ENCODE data around the gene AOC3. TPM values are rescaled to one million over a fixed set of nuclear protein-coding genes. Genes with fewer than 3 reads are reported as not detected.

Gene AOC3
- total and polyA plus RNA-seq, 4 donors: 2.0 to 18.2 (median 4.7) TPM

GRCh38 chr17:42865638-42866094, 14.7 kb downstream of the AOC3 start (continued):
- TF ChIP-seq, protein P1, sequence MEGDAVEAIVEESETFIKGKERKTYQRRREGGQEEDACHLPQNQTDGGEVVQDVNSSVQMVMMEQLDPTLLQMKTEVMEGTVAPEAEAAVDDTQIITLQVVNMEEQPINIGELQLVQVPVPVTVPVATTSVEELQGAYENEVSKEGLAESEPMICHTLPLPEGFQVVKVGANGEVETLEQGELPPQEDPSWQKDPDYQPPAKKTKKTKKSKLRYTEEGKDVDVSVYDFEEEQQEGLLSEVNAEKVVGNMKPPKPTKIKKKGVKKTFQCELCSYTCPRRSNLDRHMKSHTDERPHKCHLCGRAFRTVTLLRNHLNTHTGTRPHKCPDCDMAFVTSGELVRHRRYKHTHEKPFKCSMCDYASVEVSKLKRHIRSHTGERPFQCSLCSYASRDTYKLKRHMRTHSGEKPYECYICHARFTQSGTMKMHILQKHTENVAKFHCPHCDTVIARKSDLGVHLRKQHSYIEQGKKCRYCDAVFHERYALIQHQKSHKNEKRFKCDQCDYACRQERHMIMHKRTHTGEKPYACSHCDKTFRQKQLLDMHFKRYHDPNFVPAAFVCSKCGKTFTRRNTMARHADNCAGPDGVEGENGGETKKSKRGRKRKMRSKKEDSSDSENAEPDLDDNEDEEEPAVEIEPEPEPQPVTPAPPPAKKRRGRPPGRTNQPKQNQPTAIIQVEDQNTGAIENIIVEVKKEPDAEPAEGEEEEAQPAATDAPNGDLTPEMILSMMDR (IDR thresholded peaks at IDR 0.05; ENCODE audit: low read depth, low read length, missing input control): no peak
- TF ChIP-seq HNF4A (conservative IDR thresholded peaks at IDR 0.05): peak; percentile 92
- TF ChIP-seq YY1 (IDR thresholded peaks at IDR 0.05): peak; percentile 39

- peak overlapping the region in 1 of 2 donors; percentile 25 for H3K9ac ChIP-seq (ENCODE audit: low read depth in 1 of 2, low read length in 2 of 2)
- peaks cover 0 to 7% (median 1%) of the 10 kb centered on the region in 4 donors for H3K36me3 ChIP-seq (ENCODE audit: control insufficient read depth in 4 of 4, insufficient read depth in 3 of 4, low read depth in 1 of 4, low read length in 3 of 4)
- TF ChIP-seq EGR1 (IDR thresholded peaks at IDR 0.05; ENCODE audit: low read depth in 2 of 2): no peak
- no peak for TF ChIP-seq NR2F2 (IDR thresholded peaks at IDR 0.05)
- TF ChIP-seq RAD21 (IDR thresholded peaks at IDR 0.05): no peak
- TF ChIP-seq GABPA (IDR thresholded peaks at IDR 0.05 in 1 of 2, conservative IDR thresholded peaks at IDR 0.05 in 1 of 2): no peak
- no peak for TF ChIP-seq YY1 (IDR thresholded peaks at IDR 0.05)
- no peak for TF ChIP-seq TAF1 (conservative IDR thresholded peaks at IDR 0.05)
- TF ChIP-seq, protein P2, sequence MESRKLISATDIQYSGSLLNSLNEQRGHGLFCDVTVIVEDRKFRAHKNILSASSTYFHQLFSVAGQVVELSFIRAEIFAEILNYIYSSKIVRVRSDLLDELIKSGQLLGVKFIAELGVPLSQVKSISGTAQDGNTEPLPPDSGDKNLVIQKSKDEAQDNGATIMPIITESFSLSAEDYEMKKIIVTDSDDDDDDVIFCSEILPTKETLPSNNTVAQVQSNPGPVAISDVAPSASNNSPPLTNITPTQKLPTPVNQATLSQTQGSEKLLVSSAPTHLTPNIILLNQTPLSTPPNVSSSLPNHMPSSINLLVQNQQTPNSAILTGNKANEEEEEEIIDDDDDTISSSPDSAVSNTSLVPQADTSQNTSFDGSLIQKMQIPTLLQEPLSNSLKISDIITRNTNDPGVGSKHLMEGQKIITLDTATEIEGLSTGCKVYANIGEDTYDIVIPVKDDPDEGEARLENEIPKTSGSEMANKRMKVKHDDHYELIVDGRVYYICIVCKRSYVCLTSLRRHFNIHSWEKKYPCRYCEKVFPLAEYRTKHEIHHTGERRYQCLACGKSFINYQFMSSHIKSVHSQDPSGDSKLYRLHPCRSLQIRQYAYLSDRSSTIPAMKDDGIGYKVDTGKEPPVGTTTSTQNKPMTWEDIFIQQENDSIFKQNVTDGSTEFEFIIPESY (IDR thresholded peaks at IDR 0.05): no peak
- TF ChIP-seq HNF4A (conservative IDR thresholded peaks at IDR 0.05): no peak
- peak overlapping the region; percentile 78 for H3K27ac ChIP-seq (ENCODE audit: low read depth in 1 of 2, low read length in 2 of 2)
- H3K27me3 ChIP-seq (ENCODE audit: control insufficient read depth in 4 of 4, insufficient read depth in 4 of 4, low read length in 3 of 4): no peaks in the 10 kb centered on the region
- H3K4me1 ChIP-seq (ENCODE audit: control insufficient read depth in 4 of 4, insufficient read depth in 4 of 4, low read length in 3 of 4): peaks cover 0 to 49% (median 42%) of the 10 kb centered on the region in 4 donors
- no peaks in the 10 kb centered on the region for H3K9me3 ChIP-seq (ENCODE audit: control insufficient read depth in 4 of 4, low read length in 3 of 4)
- peak overlapping the region; percentile 14 to 61 (median 35) for H3K4me3 ChIP-seq (ENCODE audit: low read depth in 1 of 3, low read length in 3 of 3)
- no peak for DNase-seq (ENCODE audit: low spot score)
- WGBS: 29% methylated on average over 4 of the region's 4 CpGs
Observed at GRCh38 chr17:42866216-42866615, 15.2 kb downstream of the AOC3 start.

GRCh38 chr17:42866631-42867575, 15.9 kb downstream of the AOC3 start:
- H3K4me1 ChIP-seq (ENCODE audit: control insufficient read depth in 4 of 4, insufficient read depth in 4 of 4, low read length in 3 of 4): peaks cover 0 to 56% (median 47%) of the 10 kb centered on the region in 4 donors
- H3K9me3 ChIP-seq (ENCODE audit: control insufficient read depth in 4 of 4, low read length in 3 of 4): no peaks in the 10 kb centered on the region
- H3K36me3 ChIP-seq (ENCODE audit: control insufficient read depth in 4 of 4, insufficient read depth in 3 of 4, low read depth in 1 of 4, low read length in 3 of 4): peaks cover 0 to 7% (median 2%) of the 10 kb centered on the region in 4 donors
- WGBS: 29% methylated on average over 12 of the region's 12 CpGs
- H3K27ac ChIP-seq (ENCODE audit: low read depth in 1 of 2, low read length in 2 of 2): peak overlapping the region; percentile 78
- peak overlapping the region; percentile 56 to 61 (median 60) for H3K4me3 ChIP-seq (ENCODE audit: low read depth in 1 of 3, low read length in 3 of 3)
- no peaks in the 10 kb centered on the region for H3K27me3 ChIP-seq (ENCODE audit: control insufficient read depth in 4 of 4, insufficient read depth in 4 of 4, low read length in 3 of 4)
- peak; percentile 47 for DNase-seq (ENCODE audit: low spot score)
- peak overlapping the region in 1 of 2 donors; percentile 56 for H3K9ac ChIP-seq (ENCODE audit: low read depth in 1 of 2, low read length in 2 of 2)
- TF ChIP-seq, protein P3, sequence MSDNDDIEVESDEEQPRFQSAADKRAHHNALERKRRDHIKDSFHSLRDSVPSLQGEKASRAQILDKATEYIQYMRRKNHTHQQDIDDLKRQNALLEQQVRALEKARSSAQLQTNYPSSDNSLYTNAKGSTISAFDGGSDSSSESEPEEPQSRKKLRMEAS (IDR thresholded peaks at IDR 0.05): peak; percentile 76
- peak; percentile 53 for TF ChIP-seq FOXA1 (IDR thresholded peaks at IDR 0.05)
- TF ChIP-seq, protein P4, sequence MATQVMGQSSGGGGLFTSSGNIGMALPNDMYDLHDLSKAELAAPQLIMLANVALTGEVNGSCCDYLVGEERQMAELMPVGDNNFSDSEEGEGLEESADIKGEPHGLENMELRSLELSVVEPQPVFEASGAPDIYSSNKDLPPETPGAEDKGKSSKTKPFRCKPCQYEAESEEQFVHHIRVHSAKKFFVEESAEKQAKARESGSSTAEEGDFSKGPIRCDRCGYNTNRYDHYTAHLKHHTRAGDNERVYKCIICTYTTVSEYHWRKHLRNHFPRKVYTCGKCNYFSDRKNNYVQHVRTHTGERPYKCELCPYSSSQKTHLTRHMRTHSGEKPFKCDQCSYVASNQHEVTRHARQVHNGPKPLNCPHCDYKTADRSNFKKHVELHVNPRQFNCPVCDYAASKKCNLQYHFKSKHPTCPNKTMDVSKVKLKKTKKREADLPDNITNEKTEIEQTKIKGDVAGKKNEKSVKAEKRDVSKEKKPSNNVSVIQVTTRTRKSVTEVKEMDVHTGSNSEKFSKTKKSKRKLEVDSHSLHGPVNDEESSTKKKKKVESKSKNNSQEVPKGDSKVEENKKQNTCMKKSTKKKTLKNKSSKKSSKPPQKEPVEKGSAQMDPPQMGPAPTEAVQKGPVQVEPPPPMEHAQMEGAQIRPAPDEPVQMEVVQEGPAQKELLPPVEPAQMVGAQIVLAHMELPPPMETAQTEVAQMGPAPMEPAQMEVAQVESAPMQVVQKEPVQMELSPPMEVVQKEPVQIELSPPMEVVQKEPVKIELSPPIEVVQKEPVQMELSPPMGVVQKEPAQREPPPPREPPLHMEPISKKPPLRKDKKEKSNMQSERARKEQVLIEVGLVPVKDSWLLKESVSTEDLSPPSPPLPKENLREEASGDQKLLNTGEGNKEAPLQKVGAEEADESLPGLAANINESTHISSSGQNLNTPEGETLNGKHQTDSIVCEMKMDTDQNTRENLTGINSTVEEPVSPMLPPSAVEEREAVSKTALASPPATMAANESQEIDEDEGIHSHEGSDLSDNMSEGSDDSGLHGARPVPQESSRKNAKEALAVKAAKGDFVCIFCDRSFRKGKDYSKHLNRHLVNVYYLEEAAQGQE (IDR thresholded peaks at IDR 0.05): peak; percentile 33
- TF ChIP-seq EGR1 (IDR thresholded peaks at IDR 0.05; ENCODE audit: low read depth in 2 of 2): peak in 1 of 2 donors; percentile 46
- peak; percentile 98 for TF ChIP-seq NR2F2 (IDR thresholded peaks at IDR 0.05)
- no peak for TF ChIP-seq ATF3 (IDR thresholded peaks at IDR 0.05)
- TF ChIP-seq TAF1 (conservative IDR thresholded peaks at IDR 0.05): peak; percentile 78
- TF ChIP-seq FOXA2 (IDR thresholded peaks at IDR 0.05): peak; percentile 75
- peak; percentile 93 for TF ChIP-seq SP1 (IDR thresholded peaks at IDR 0.05)
- peak; percentile 65 to 68 for TF ChIP-seq JUND (IDR thresholded peaks at IDR 0.05)
- no peak for TF ChIP-seq YY1 (IDR thresholded peaks at IDR 0.05)
- TF ChIP-seq RXRA (IDR thresholded peaks at IDR 0.05): peak; percentile 99 to 100
- TF ChIP-seq, protein P1 (IDR thresholded peaks at IDR 0.05; ENCODE audit: low read depth, low read length, missing input control): no peak

Measured in liver (tissue), 9 donors.